Adrenal gland (tissue), 5 donors: ENCODE results near the gene NISCH.

Source experiments
- CTCF ChIP-seq, 6 experiments: fragments of 450-650 bp in 4 of 6; fragments of 200-600 bp in 2 of 6; sonication (generic) in 1 of 6; IDR thresholded peaks; 1 replicate in 5 of 6; 2 replicates in 1 of 6; pipeline versions ENCODE4 v1.5.1 to v1.8.0; 2016 to 2021; ENCODE audit warnings: antibody characterized with exemption in 6 of 6, mild to moderate bottlenecking in 2 of 6, moderate library complexity in 1 of 6
- POLR2A ChIP-seq, 2 donors: fragments of 450-650 bp; IDR thresholded peaks; one replicate each; pipeline ENCODE4 v1.6.1; 2017; ENCODE audit warnings: antibody characterized with exemption in 2 of 2, mild to moderate bottlenecking in 2 of 2, moderate library complexity in 1 of 2
- donor health status: DM: no; HTN: no; CAD: no.

GRCh38 chr3:52415800-52416199 is 39.6 kb upstream of the NISCH start:
- TF ChIP-seq CTCF (IDR thresholded peaks at IDR 0.05) (no peak), POLR2A (IDR thresholded peaks at IDR 0.05) (no peak)
